Measurements from ENCODE around the gene COL19A1. TPM values are rescaled to one million over a fixed set of nuclear protein-coding genes. Genes with fewer than 3 reads are reported as not detected.

Gene COL19A1
- total and polyA plus RNA-seq, 9 of the 15 experiments (the other 6 are each of a cell fraction or from before 2014, with no cell fraction given) = not detected

- H3K9ac ChIP-seq (ENCODE audit: insufficient read depth in 1 of 2, low read depth in 2 of 2, low read length in 2 of 2) = no peak overlapping the region
- H3K79me2 ChIP-seq (ENCODE audit: control insufficient read depth, insufficient read depth, low read length) = no peaks in the 10 kb centered on the region
- ChIA-PET POLR2A (interaction anchor here (0.7 kb wide), 1 partner anchor 375 kb away, joined by 3 read pairs; no protein-coding TSS in a partner anchor), CTCF (ENCODE audit: low intra/inter-chr PET ratio) (no interaction called here)
- TF ChIP-seq NFATC3 (IDR thresholded peaks at IDR 0.05) (no peak), SP2 (IDR thresholded peaks at IDR 0.05; ENCODE audit: extremely low read depth, low read depth, low read length, poor library complexity, severe bottlenecking) (no peak), MECOM (CRISPR knock-in tag; IDR thresholded peaks at IDR 0.05) (no peak), HDAC2 (IDR thresholded peaks at IDR 0.05) (no peak), KAT7 (CRISPR knock-in tag; IDR thresholded peaks at IDR 0.05; ENCODE audit: borderline replicate concordance) (no peak), POLR2G (IDR thresholded peaks at IDR 0.05; ENCODE audit: low read depth, low read length) (no peak), ZFPM2 (CRISPR knock-in tag; IDR thresholded peaks at IDR 0.05) (no peak), TAF9B (IDR thresholded peaks at IDR 0.05; ENCODE audit: partially characterized antibody) (no peak), ZNF644 (tag; IDR thresholded peaks at IDR 0.05; ENCODE audit: low read depth) (no peak)
- no peaks in the 10 kb centered on the region; the same call in 1 of the 2 replicates for H3K9me3 ChIP-seq (replicated peaks; ENCODE audit: control insufficient read depth, insufficient read depth, low read depth, low read length)
- DNase-seq (ENCODE audit: extremely low read depth in 1 of 4, low spot score in 3 of 4) (no peak), FAIRE-seq (no peak), ATAC-seq (no peak)
- H3K9me1 ChIP-seq (ENCODE audit: control insufficient read depth, insufficient read depth, low read length) = no peaks in the 10 kb centered on the region
- intact Hi-C loops (cut with micrococcal nuclease) = no loop called here
- no peak overlapping the region for H3K4me3 ChIP-seq
- no peaks in the 10 kb centered on the region; a peak in 1 of 5 replicates for H3K4me1 ChIP-seq (replicated peaks in 1 of 2; ENCODE audit: control insufficient read depth in 2 of 2, insufficient read depth in 2 of 2, low read length in 2 of 2)
- under 1% methylated on average over 8 of the region's 8 CpGs for WGBS (ENCODE audit: insufficient coverage, low coverage, missing lambda C conversion rate)
- no TSS peak for BruUV-seq (replicated peaks)
- H2AFZ ChIP-seq (ENCODE audit: low read depth, low read length) = no peak overlapping the region
- H3K27me3 ChIP-seq (ENCODE audit: control insufficient read depth in 2 of 2, insufficient read depth in 2 of 2, low read length in 2 of 2) = peaks cover 0 to 5% of the 10 kb centered on the region in 2 experiments; a peak in 2 of 5 replicates
- in situ Hi-C loops (cut with MboI) = no loop called here
- no peak overlapping the region for H3K27ac ChIP-seq (ENCODE audit: extremely low read depth, low read depth, low read length)
- H3K36me3 ChIP-seq (ENCODE audit: control insufficient read depth, insufficient read depth, low read length) = no peaks in the 10 kb centered on the region
- H3K4me2 ChIP-seq (ENCODE audit: insufficient read depth, low read length) = no peak overlapping the region
- H4K20me1 ChIP-seq (replicated peaks; ENCODE audit: control insufficient read depth, insufficient read depth, low read length) = no peaks in the 10 kb centered on the region
Measured at GRCh38 chr6:70216767-70217166, 350.4 kb downstream of the COL19A1 start.
